ENCODE results near the gene FN3KRP. TPM values are rescaled to one million over a fixed set of nuclear protein-coding genes. Genes with fewer than 3 reads are reported as not detected.
A peak's percentile ranks its signal among the peaks of the same experiment; 100 is the strongest.

FN3KRP gene
- total RNA-seq, 2 donors from 2014 or later = 45.9 to 51.2 TPM

DNA sequence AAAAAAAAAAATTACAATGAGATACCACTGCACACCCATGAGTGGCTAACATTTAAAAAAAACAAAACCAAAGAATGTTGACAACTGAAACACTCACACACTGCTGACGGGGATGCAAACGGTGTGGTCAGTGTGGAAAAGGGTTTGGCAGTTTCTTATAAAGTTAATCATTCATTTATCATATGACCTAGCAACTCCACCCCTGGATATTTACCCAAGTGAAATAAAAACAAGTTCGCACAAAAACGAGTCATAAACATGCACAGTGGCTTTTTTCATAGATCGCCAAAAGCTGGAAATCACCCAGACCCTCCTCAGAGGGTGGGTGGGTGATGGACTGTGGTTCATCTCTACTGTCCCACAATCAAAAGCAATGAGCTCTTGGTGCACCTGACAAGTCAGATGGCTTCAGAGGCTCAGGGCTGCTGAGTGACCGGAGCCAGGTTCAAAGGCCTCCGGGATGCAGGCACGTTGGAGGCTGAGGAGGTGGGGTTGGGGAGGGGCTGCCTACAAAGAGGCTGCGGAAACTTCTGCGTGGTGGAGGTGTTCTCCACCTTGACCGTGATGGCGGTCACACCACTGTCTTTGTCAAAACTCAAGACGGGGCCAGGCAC, 32.2 kb upstream of the FN3KRP start:
- H3K27ac Mint-ChIP-seq = no peak overlapping the region

DNA sequence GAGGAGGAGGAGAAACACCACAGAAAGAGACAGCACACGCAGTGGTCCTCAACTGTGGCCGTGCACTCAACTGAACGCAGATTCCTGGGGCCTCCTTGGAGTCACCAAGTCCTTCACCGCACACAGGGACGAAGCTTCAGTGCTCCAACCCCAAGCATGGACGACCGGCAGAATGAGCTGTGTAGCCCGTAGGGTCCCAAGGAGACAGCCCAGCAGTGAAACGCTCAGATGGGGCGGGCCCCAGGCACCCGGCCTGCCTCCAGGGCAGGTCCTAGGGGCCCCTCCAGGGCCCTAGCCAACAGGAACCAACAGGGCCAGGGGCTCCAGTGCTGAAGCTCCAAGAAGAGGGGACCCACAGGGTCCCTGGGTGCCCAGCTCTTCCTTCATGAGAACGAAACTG, 31.2 kb upstream of the FN3KRP start:
- H3K27ac Mint-ChIP-seq = no peak overlapping the region
- DNase-seq (ENCODE audit: low spot score in 2 of 2) (no peak), ATAC-seq (no peak)
- H3K36me3 Mint-ChIP-seq = peaks cover 0 to 9% of the 10 kb centered on the region in 2 donors
- H3K9me3 Mint-ChIP-seq = peaks cover 0 to 7% of the 10 kb centered on the region in 2 donors

More for the DNA sequence above, 32.2 kb upstream of the FN3KRP start:
- H3K9me3 Mint-ChIP-seq = peaks cover 0 to 7% of the 10 kb centered on the region in 2 donors
- no peak for DNase-seq (ENCODE audit: low spot score in 2 of 2)
- peaks cover 0 to 9% of the 10 kb centered on the region in 2 donors for H3K36me3 Mint-ChIP-seq
- ATAC-seq = no peak

DNA sequence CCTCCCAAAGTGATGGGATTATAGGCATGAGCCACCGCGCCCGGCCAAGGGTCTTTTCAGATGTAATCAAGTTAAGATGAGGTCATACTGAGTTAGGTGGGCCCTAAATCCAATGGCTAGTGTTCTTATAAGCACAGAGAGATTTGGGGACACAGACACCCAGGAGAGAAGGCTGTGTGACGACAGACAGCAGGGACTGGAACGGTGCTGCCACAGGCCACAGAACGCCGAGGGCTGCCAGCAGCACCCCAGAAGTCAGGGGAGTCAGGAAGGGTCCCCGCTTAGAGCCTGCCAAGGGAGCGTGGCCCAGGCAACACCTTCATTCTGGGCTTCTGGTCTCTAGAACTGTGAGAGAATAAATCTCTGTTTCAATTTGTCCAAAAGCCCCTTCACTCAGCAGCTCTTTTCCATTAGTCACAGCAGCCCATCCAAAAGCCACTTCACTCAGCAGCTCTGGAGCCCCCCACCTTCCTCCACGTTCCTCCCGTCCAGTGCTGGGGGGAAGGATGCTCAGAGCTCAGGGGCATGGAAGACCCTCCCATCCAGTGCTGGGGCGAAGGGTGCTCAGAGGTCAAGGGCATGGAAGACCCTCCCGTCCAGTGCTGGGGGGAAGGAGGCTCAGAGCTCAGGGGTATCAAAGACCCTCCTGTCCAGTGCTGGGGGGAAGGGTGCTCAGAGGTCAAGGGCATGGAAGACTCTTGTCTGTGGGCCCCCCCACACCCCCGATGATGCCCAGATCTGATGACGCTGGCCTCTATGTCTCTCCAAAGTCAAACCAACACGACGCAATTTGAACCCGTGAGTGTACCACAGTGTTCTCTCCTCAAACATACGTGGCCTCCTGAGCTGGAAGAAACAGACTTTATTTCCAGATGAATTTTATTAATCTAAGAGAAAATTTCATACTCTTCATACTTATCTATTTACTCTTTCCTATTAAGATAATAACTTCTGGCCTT, 29.9 kb upstream of the FN3KRP start:
- DNase-seq (ENCODE audit: low spot score in 2 of 2) (no peak), ATAC-seq (no peak)
- peaks cover 0 to 7% of the 10 kb centered on the region in 2 donors for H3K36me3 Mint-ChIP-seq
- H3K27ac Mint-ChIP-seq = no peak overlapping the region
- H3K9me3 Mint-ChIP-seq = peaks cover 0 to 6% of the 10 kb centered on the region in 2 donors

DNA sequence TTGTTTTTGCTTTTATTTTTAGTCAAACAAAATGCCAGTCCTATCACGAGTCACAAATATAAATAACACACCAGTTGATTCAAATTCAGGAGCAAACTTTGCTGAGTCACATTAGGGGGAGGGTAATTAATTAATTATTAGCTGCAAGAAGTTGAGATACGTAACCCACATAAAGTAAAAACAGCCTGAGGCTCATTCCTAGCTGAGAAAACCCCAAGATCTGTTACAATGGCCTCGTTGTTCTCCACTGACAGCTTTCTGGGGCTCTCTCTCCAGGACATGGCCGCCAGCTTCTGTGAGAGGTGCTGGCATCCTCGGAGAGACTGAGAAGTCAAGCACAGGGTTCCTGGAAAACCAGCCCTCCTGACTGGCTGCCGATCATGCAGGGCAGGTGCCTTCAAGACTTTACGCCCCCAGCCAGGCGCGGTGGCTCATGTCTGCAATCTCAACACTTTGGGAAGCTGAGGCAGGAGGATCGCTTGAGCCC, 29.1 kb upstream of the FN3KRP start:
- Mint-ChIP-seq H3K36me3 (no peaks in the 10 kb centered on the region), H3K27ac (peak overlapping the region in 1 of 2 donors; percentile 37), H3K9me3 (no peaks in the 10 kb centered on the region)
- DNase-seq (ENCODE audit: low spot score in 2 of 2) (no peak), ATAC-seq (no peak)

DNA sequence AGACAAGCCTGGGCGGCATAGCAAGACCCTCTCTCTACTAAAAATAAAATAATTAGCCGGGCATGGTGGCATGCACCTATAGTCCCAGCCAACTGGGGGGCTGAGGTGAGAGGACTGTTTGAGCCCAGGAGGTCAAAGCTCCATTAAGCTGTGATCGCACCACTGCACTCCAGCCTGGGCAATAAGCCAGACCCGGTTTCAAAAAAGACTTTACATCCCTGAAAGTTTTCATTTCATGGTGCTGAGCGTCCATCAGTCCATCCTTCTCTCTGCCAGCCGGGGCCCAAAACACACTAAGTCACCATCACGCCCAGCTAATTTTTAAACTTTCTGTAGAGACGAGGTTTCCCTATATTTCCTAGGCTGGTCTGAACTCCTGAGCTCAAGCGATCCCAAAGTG, 28.6 kb upstream of the FN3KRP start:
- no peak overlapping the region for H3K27ac Mint-ChIP-seq
- ATAC-seq = no peak
- no peaks in the 10 kb centered on the region for H3K36me3 Mint-ChIP-seq
- no peaks in the 10 kb centered on the region for H3K9me3 Mint-ChIP-seq
- DNase-seq (ENCODE audit: low spot score in 2 of 2) = no peak

DNA sequence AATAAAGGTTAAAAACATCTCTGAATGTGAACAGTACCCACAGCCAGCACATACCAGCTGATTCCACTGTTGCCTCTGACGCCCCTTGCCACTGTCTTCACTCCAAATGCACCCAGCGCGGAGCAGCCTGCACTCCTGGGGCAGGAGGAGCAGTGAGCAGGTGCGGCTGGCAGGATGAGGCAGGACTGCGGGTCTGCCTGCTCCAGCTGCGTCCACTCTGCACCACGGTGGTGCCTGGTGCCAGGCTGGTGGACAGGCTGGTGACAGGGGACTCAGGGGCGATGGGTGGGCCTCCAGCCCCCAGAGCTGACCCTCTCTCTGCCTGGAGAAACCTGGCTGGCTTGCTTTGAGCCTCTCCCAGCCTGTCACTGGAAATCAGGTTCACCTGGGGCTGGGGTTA, 27.4 kb upstream of the FN3KRP start:
- Mint-ChIP-seq H3K9me3 (no peaks in the 10 kb centered on the region), H3K27ac (no peak overlapping the region), H3K36me3 (peaks cover under 1 to 9% of the 10 kb centered on the region in 2 donors)
- ATAC-seq (no peak), DNase-seq (ENCODE audit: low spot score in 2 of 2) (no peak)

DNA sequence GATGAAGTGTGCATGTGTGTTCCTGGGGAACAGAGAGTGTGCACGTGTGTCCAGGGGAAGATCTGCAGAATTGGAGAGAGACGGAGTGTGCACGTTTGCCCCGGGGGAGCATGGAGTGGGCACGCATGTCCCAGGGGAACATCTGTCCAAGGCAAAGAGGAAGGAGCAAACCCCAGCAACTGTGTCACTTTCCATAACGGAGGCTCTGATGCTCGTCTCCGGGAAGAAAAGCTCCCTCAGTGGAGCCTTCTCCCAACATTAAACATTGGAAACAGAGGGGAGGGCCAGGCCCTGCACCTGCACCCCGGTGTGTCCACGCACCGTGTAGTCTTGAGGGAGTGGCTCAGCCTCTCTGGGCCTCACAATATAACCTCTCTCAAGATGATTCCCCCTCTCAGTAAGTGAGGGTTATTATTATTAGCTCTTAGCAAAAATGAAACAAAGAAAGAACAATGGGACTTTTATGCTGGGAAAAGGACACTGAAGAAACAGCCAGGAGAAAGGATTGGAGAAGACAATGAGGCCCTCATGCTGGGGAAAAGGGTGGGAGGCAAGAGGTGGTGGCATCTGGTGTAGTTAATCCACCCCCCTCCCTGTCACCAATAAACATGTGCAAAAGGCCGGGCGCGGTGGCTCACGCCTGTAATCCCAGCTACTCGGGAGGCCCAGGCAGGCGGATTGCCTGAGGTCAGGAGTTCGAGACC, 25.6 kb upstream of the FN3KRP start:
- Mint-ChIP-seq H3K36me3 (peaks cover 8 to 22% of the 10 kb centered on the region in 2 donors), H3K9me3 (peaks cover 6 to 9% of the 10 kb centered on the region in 2 donors), H3K27ac (peak overlapping the region in 1 of 2 donors; percentile 13)
- DNase-seq (ENCODE audit: low spot score in 2 of 2) (no peak), ATAC-seq (no peak)

DNA sequence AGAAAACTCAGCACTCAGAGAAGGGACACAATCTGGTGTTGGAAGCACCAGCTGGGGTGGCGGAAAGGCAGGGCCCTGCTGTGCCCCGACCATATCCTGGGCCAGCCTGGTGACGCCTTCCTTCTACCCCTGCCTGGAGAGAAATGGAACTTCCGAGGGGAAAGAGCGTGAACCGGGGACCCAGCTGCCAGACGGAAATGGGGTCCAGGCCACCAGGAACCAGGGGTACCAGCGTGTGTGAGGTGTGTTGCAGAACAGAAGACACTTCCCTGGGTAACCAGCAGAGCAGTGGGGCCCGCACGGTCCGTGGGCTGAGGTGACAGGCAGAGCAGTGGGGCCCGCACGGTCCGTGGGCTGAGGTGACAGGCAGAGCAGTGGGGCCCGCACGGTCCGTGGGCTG, 24.8 kb upstream of the FN3KRP start:
- ATAC-seq (no peak), DNase-seq (ENCODE audit: low spot score in 2 of 2) (no peak)
- Mint-ChIP-seq H3K27ac (no peak overlapping the region), H3K9me3 (peaks cover 6 to 9% of the 10 kb centered on the region in 2 donors), H3K36me3 (peaks cover 8 to 22% of the 10 kb centered on the region in 2 donors)

DNA sequence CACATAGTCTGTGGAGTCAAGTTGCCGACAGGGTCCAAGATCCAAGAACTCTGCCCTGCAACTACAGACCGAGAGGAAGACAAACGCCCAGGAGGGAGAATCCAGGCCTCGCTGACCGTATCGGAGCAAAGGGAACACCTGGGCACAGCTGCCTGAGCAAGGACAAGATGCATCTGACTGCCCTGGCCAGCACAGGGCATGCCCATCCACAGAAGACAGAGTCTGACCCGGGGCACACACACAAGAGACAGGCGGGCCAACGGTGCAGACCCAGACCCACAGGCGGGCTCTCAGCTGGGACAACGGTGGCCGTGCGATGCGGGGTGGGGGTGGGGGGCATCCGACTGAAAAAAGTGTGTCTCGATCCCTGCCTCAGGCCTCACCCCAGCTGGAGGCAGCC, 24.2 kb upstream of the FN3KRP start:
- Mint-ChIP-seq H3K36me3 (peaks cover 8 to 22% of the 10 kb centered on the region in 2 donors), H3K27ac (no peak overlapping the region), H3K9me3 (peaks cover 6 to 9% of the 10 kb centered on the region in 2 donors)
- no peak for DNase-seq (ENCODE audit: low spot score in 2 of 2)
- no peak for ATAC-seq

DNA sequence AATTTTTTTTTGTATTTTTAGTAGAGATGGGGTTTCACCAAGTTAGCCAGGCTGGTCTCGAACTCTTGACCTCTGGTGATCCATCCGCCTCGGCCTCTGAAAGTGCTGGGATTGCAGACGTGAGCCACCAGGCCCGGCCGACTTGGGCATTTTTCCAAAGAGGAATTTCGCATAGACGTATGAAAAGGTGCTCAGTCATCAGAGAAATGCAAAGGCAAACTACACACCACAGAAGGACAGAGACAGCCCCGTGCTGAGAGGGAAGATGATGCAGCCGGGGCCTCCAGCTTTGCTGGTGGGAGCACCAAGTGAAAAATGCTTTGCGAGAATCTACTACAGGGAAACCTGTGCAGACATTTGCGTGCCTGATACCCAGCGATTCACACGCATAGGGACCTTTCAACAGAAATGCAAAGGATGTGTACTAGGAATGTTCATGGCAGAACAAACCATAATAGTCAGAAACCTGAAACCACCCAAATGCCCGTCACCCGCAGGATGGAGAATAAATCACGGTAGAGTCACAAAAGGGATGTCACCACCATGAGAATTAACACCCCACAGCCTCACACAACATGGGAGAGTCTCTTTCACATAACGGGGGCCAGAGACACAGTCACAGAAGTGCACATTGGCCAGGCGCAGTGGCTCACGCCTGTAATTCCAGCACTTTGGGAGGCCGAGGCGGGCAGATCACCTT, 23.2 kb upstream of the FN3KRP start:
- peak overlapping the region in 1 of 2 donors; percentile 56 for H3K27ac Mint-ChIP-seq
- no peak for ATAC-seq

DNA sequence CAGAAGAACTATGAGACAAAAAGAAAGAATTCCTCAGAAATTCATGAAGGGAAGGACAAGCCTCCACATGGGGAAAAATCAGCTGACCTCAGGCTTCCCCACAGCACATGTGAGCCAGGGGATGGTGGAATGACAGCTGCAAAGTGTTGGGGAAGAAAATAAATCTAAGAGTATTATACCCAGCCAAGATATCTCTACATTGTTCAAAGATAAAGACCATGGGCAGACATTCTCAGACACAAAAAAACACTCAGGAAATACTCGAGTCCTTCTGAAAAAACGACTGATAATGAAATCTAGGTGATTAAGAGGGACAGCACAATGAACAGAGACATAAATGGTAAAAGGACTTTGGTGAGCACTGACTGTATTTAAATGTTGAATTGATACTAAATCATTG, 21.9 kb upstream of the FN3KRP start:
- Mint-ChIP-seq H3K9me3 (peaks cover 6 to 9% of the 10 kb centered on the region in 2 donors), H3K36me3 (peaks cover 8 to 22% of the 10 kb centered on the region in 2 donors), H3K27ac (no peak overlapping the region)
- ATAC-seq = no peak
- DNase-seq (ENCODE audit: low spot score in 2 of 2) = no peak

More for the DNA sequence above, 23.2 kb upstream of the FN3KRP start:
- Mint-ChIP-seq H3K36me3 (peaks cover 8 to 22% of the 10 kb centered on the region in 2 donors), H3K9me3 (peaks cover 6 to 9% of the 10 kb centered on the region in 2 donors)
- DNase-seq (ENCODE audit: low spot score in 2 of 2) = no peak

DNA sequence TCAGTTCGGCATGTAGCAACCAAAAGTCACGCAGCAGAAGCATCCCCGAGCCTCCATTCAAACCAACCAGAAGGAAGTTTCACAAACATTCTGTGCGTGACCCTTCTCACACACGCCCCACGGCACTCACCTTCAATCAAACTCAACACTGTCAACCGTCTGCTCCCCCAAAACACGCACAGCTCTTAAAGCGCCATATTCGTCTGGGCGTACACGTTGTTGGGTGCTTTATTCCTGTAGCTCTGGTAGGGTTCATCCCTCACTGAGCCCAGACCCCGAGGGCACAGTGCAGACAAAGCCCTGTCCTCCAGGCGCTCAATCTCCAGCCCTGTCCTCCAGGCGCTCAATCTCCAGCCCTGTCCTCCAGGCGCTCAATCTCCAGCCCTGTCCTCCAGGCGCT, 20.2 kb upstream of the FN3KRP start:
- peaks cover 6 to 9% of the 10 kb centered on the region in 2 donors for H3K9me3 Mint-ChIP-seq
- ATAC-seq (no peak), DNase-seq (ENCODE audit: low spot score in 2 of 2) (no peak)
- H3K27ac Mint-ChIP-seq = no peak overlapping the region
- peaks cover 8 to 22% of the 10 kb centered on the region in 2 donors for H3K36me3 Mint-ChIP-seq

DNA sequence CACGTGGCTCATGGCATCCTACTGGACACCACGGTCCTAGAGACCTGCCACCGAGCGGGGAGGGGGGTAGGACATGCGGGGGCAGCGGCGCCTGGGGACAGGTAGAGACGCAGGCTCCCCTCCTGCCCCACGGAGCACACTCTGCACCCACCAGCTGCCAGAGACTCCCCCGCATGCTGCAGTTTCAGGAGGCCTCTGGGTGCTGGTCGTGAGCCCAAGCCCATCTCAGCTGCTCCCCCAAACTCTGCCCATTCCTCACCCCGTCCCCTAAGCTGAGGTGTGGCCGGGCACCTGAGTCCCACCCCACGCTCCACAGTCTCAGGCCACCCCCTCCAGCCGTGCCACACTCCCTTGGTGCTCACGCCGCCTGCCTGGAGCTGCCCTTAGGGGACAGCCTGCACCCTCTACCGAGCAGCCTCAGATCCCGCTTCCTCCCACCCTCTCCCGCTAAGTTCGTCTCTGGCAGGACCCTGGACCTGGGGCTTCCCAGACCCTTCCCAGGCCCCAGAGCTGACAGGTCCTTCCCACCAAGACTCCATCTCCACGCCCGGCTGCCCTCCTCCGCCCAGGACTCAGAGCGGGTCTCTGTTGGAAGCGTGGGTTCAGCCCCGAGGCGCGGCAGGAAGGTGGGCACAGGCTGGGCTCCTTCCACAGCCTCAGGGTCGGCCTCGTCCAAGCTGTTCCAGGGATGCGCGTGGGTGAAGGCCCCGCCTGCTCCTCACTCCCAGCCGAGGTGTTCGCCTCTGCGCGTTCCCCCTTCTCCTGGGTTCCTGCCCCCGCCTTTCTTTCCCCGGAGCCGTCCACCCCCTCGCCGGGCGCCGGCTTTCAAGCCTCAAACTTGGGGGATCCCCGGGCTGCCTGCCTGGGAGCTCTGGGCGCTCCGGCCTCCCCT, 19.3 kb upstream of the FN3KRP start:
- Mint-ChIP-seq H3K36me3 (peaks cover 8 to 22% of the 10 kb centered on the region in 2 donors), H3K27ac (no peak overlapping the region), H3K9me3 (peaks cover 6 to 9% of the 10 kb centered on the region in 2 donors)
- ATAC-seq = no peak
- no peak for DNase-seq (ENCODE audit: low spot score in 2 of 2)

DNA sequence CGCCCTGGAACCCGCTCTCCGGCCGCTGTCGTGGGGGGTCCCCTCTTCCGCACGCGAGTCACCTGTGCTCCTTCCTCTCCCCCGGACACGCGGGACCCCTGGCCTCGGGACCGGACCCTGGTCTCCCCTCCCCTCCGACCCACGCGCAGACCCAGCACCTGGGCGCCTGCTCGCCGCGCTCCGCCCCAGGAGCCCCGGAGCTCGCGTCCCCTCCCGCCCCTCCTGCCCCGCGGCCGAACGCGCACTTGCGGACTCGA, 18.8 kb upstream of the FN3KRP start:
- ATAC-seq (no peak), DNase-seq (ENCODE audit: low spot score in 2 of 2) (peak in 1 of 2 donors; percentile 16)
- H3K36me3 Mint-ChIP-seq = peaks cover 8 to 22% of the 10 kb centered on the region in 2 donors
- H3K27ac Mint-ChIP-seq = no peak overlapping the region
- peaks cover 6 to 9% of the 10 kb centered on the region in 2 donors for H3K9me3 Mint-ChIP-seq

DNA sequence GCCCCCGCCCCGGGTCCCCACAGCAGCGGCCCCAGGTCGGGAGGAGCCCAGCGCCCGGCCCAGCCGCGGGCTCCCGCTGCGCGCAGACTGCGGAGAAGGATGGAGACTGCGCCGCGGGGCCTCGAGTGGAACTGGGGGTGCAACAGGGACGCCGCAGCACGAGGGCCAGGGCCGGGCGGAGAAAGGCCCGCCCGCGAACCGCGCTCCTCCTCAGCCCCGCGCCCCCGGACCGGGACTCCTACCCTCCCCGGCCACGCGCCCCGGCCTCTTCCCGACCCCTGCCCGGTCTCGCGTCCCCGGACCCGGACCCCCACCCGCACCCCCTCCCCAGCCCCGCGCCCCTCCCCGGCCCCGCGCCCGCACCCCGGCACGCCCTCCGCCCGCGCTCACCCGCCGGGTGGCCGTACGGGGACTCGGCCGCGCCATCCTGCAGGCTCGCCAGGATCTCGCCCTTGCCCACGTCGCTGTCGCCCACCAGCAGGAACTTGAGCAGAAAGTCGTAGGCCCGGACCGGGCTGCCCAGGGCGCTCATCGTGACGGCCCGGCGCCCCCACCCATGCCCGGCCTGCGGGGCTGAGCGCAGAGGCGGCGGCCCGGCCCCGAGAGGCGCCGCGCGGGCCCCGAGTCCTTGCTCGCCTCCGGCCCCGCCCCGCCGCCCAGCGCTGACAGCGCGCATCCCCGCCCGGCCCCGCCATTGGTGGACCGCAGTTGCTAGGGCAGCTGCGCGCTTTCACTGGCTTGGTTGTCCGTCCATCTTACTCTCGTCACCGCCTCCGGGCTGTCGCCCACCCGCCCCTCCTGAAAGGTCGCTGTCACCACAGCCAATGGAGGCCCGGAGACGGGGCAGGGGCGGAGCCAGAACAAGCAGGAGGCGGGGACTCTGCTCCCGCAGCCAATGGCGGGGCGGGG, 18.2 kb upstream of the FN3KRP start, which contains the start of gene RAB40B:
Gene RAB40B (minus strand): TSS at position 634 of the 909 bp plus-strand sequence. CDS start 102 bp downstream, at position 532.
- ATAC-seq = peak; percentile 98
- Mint-ChIP-seq H3K27ac (no peak within 1 kb of the TSS), H3K36me3 (peaks cover 8 to 19% of the 10 kb centered on the region in 2 donors), H3K9me3 (peaks cover 6 to 9% of the 10 kb centered on the region in 2 donors)
- peak; percentile 96 to 97 for DNase-seq (ENCODE audit: low spot score in 2 of 2)

Data from activated naive CD4-positive, alpha-beta T cell treated with anti-CD3 and anti-CD28 coated beads, Interleukin-2, amount 50 U/mL, for 72 hours (primary cell).